Hypothalamus (tissue), 51 donors: ENCODE data around the gene LARP6.
A peak's percentile ranks its signal among the peaks of the same experiment; 100 is the strongest.
"Not testable (repeated sequence)": the region's sequence is repeated elsewhere in the genome, so short reads cannot be mapped to it uniquely, and the experiment has no call there.

Experiments
- DNase-seq, 51 donors: peaks; one replicate each; lab custom pipeline; 2025; lab: John Stamatoyannopoulos, UW

Gene LARP6

DNA sequence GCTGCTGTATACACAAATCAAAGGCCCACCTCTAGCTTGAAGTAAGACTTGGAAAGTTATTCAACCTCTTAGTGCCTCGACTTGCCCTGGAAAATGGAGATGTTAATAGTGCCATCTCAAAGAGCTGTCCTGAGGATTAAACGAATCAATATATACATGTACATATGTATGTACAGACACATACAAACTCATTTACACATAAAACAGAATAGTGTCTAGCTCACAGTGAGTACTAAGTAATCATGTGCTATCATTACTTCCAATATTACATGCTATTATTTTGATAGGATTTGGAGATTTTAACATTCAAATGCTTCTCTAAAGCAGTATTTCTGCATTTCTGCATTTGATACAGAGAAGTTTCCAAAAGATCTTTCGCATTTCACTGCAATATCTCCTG lies 20.5 kb downstream of the LARP6 start:
- DNase-seq = no peak

DNA sequence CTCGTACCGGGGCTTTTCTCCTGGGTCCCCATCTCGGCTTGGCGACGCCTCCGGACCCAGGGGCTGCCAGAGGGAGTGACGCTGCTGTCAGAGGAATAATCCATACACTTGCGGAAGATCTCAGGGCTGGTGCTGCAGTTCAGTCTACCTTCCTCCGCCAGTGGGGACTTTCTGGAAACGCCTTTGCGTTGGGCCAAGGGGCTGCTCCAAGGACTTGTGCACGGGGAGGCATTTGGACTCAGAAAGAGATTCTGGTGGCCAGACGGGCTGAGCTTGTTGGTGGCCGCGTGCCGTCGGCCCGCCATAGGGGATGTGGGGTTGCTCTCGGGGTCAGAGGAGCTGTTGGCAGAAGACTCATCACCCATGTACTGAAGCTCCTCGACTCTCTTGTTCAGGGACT lies 21.8 kb downstream of the LARP6 start:
- no peak for DNase-seq

DNA sequence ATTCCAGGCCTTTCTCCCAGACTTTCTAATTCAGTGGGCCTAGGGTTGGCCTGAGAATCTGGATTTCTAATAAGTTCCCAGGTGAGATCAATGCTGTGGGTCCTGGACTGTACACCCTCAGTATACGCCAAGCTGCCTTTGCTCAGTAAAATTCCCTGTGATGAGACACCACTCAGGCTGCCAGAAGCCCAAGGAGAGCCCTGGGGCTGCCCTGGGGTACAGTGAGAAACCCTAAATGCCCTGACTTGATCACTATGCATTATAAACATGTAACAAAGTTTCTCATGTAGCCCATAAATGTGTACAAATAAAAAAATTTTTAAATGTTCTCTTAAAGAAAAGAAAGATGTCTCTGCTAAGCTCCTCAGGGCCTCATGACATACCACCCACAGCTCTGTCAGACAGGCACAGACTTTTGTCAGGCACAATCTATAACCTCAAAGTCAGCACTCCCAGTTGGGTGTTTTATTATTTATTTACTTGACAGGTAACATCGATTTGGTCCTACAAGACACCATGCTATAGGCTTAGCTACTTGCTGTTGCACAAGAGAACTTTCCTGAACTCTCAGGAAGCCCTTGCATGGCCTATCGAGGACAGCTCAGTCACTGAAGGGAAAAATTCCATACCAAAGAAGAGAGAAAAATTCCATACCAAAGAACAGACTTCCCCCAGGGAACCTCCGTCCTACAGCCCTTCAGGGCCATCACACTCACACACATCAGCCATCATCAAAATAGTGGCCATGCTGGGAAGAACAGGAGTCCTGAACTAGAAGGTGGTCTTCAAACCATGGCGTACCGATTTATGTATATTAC lies 22.7 kb downstream of the LARP6 start:
- DNase-seq = no peak

DNA sequence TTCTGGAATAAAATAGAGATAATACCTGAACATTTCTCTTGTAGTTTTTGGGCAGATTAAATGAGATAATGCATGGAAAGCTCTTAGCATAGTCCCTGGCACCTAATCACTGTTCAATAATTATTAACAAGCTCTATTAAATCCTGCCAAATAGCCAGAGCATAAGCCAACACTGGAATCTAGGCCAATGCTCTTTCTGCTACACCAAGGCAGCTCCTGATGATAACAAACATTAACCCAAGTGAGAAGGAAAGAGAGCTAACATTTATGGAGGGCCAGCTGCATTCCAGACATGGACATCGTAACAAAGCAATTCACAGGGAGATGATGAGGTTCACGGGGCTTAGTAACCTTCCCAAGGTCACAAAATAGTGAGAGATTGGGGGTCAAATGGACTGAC lies 23.3 kb downstream of the LARP6 start:
- no peak for DNase-seq

DNA sequence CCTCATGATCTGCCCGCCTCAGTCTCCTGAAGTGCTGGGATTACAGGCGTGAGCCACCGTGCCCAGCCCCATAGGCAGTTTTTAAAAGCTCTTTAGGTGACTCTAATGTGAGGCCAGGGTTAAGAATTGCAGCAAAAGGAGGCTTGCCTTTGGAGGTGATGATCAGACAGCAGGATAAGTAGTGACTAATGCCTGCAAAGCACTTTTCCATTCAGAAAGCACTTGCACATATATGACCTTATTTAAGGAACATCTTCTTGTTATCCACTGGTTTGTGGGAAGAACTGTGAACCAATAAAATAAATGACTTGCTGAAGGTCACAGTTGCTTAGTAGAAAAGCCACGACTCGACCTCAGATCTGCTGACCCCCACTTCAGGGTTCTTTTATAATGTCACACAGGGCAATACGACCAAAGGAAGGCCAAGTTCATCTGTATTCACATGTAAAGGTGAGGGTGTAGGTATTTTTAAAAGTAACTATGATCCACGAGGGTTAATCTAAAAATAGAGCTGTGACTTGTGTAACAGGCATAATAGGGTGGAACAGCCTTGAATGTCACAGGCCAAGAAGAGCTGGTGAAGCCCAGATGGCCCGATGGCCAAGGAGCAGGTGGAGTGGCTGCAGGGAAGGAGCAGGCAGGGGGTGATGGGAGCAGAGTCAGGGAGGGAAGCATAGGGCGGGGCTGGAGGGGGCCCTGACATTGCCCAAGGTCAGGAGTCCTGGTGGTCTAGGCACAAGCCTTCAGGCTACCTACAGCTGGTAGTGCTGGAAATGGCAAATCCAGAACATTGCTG lies 24.4 kb downstream of the LARP6 start:
- no peak for DNase-seq

DNA sequence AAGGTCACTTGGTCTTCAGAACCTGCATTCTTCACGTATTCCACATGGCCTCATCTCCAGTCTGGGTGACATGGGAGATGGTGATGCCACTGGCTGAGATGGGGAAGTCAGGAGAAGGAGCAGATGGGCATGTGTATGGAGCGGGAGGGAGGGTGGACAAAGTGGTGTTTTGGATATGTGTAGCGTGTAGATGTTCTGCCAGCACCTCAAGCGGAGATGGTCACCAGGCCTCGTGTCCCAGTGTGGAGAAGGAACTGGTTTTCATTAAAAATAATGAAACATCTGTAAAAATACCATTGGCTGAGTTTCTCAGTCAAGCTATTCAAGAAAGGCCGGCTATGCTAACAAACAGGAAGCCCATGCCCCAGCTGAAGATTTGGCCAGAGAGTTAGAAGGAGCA lies 26.2 kb downstream of the LARP6 start:
- DNase-seq = no peak

DNA sequence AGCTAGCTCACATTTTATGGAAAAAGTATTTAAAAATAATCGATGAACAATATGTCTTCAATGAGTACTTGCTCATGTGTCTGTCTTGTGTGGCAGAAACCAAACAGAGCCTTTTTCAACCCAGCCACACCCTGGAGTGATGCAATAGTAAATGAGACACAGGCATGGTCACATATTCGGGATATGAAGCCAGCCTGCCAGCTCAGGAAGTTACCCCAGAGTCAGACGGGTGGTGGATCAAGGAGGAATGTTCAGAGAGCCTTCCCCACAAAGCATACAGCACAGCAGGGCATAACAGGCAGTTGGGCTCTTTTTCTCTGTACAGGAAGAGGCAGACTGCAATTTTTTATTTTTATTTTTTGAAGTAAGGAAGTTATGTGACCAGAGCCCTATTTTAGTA lies 27.3 kb downstream of the LARP6 start:
- no peak for DNase-seq

DNA sequence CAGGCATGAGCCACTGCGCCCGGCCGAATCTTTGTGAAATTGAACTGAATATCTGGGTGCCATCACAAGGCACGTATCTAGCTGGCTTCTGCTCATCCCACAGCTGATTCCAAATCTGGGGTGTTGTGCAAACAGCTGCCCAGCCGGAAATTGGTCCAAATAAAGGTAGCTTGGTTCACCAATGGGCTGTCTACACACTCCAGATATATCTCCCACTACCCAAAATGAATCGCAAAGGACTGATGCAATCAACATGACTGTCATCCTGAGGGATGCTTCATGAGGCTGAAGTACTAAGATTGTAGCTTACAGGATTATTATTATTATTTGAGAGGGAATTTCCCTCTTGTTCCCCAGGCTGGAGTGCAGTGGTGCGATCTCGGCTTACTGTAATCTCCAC lies 28.1 kb downstream of the LARP6 start:
- no peak for DNase-seq

DNA sequence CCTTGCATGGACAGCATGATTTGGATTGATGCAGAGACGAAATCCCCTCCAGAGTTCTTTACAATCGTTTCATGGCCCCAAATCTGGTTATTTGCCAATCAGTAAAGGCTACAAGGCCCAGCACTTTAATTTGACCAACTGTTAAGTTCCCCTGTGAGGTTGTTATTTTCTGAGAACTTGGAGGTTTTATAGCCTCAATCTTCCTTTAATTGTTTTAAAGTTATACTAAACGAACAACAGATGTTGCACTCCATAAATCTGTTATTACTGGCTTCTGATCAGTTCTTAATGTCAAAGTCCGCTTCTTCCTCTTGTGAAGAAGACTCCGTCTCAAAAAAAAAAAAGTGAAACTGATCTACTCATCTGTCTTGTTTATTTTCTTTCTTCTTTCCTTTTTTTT lies 30.8 kb downstream of the LARP6 start:
- no peak for DNase-seq

DNA sequence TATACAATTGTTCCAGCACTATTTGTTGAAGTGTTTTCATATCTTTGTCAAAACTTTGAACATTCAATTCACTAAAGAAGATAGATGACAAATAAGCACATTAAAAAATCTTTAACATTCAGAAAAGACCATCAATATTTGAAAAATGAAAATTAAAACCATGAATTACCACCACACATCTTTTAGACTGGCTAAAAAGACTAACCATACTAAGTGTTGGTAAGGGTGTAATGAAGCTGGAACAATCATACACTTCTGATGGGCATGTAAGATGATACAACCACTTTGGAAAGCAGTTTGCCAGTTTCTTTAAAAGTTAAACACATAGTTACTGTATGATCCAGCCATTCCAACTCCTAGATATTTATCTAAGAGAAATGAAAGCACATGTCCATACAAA lies 33.7 kb downstream of the LARP6 start:
- no peak for DNase-seq

DNA sequence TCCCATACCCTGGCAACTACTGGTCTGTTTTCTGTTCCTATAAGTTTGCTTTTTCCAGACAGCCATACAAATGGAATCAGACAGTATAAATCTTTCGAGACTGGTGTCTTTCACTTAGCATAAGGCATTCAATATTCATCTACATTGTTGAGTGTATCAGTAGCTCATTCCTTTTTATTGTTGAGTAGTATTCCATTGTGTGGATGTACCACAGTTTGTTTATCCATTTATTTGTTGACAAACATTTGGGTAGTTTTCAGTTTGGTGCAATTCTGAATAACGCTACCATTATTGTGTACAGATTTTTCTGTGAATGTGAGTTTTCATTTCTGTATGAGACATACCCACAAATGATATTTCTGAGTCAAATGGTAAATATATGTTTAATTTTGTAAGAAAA lies 35.4 kb downstream of the LARP6 start:
- no peak for DNase-seq

DNA sequence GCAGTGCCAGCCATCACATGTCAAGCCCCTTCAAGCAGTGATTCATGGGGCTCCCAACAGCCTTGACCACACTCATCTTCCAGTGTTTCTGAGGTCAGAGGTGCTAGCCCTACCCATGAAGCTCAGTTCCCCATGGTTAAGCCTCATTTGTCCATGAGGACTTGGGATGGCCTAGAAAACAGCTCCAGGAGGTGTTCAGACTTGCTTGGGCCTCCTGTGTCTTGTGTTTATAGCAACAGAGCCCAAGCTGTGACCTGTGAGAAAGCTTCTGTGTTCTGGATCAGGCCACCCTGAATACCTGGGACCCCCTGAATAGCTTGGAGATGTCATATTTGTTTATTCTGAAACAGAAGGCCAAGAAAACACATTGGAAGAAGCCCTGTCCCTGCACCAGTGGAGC lies 36.7 kb downstream of the LARP6 start:
- no peak for DNase-seq

DNA sequence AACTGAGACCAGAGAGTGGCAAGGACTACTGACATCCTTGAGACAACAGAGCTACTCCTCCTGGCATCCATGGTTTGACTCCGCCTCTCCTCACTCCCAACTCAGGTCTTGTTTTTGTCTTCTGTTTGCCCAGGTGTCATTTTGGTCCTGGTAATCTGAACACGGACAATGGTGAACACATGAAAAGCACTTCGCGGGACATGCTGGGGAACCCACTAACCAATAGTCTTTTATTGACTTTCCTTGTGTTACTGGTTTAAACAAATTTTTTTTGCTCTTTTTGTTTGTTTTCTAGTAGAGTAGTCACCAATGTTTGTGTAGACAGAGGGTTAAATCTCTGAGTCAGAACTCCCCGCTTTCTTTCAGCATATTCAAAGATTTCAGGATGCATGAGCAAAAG lies 38.4 kb downstream of the LARP6 start:
- DNase-seq = no peak

DNA sequence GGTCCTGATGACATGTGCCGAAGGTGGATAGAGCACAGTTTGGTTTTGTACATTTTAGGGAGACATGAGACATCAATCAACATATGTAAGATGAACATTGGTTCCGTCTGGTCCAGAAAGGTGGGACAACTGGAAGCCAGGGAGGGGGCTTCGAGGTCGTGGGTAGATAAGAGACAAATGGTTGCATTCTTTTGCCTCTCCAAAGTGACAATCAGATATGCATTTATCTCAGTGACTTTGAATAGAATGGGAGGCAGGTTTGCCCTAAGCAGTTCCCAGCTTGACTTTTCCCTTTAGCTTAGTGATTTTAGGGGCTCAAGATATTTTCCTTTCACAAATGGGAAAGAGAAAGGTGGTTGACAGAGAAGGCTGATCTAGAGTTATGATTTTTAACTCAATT lies 38.9 kb downstream of the LARP6 start:
- not testable (repeated sequence) for DNase-seq

DNA sequence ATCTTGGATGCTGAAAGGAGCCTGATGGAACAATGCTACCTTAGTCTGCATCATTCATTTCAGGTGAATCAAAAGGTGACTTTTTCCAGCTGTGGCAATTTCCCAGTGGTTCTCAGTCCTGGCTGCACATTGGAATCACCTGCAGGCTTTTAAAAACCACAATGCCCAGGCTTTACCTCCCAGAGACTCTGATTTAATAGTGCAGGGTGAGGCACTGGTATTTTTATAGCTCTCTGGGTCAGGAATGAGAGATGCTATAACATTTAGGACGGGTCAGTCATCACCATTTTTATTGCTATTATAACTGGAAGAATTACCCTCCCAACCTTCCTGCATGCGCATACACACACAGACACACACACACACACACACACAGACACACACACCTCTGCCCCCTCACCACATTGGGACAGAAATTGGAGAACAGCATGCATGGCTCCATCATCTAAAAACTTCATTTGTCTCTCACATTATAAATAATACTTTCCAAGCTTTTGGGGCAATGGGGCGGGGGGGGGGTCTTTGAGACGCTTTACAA lies 41.1 kb downstream of the LARP6 start:
- DNase-seq = no peak

DNA sequence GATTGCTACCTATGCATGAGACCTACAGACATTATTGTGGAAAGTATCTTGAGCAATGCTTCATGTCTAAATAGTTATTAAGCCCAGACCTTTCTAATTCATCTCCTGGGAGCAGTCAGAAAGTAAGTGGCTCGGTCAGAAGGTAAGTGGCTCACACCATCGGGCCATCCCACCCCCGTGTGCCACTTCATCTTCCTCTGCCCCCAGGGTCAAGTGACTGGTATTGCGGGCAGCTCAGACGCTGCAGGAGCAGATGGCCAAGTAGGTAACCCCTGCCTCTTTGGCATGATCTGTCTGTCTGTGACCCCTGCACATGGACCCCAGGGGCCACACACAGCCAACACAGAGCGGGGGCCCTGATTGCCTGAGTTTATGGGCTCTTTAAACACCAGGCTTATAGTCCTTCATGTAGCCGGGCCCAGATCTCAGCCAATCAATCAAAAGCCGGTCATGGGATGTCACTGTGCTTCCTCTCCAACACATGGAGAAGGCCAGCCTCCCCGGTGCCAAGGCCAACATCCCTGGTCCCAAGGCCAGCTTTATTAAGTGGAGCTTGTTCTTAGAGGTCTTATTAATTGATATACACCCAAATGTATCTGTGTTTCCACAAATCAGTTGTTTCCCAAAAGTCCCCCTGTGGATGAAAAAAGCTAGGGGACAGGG lies 42.9 kb downstream of the LARP6 start:
- DNase-seq = no peak

DNA sequence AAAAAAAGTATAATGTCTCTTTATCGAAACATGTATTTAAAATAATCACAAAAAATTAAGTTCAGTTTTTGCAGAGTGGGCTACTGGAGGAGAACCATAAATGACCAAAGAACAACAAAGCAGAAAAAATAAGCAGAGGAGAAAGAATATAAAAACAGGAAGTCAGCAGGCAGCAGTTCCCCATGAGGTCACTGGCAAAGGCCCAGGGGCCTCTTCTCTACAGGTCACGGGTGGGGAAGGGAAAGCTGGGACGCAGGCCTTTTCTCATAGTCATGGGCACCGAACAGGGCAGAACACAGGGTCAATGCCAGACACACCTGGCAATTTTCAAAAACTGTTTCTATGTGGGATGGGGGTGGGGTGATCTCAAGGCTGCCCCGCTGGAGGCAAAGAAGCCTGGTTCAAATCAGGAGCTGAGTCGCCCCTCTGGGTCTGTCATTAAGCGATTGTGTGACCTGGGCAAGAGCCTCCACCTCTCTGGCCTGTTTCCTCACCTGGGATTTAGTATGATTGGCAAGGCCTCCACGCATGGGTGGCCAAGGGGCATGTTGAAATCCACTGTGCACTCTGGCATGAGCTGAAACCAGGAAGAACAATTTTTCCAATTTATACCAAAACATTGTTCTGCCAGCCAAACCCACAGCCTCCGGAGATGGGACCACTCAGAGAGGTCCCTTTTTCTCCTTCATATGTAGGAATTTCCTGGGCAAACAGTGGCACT lies 46.8 kb downstream of the LARP6 start:
- peak in 13 of 51 donors; percentile 5 to 31 (median 13) for DNase-seq

DNA sequence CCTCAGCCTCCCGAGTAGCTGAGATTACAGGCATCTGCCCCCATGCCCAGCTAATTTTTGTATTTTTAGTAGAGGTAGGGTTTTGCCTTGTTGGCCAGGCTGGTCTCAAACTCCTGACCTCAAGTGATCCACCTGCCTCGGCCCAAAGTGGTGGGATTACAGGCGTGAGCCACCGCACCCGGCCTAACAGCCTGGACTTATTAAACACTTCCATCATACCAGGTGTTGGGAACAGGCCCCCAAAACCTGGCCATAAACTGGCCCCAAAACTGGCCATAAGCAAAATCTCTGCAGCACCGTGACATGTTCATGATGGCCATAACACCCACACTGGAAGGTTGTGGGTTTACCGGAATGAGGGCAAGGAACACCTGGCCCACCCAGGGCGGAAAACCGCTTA lies 49.6 kb downstream of the LARP6 start:
- DNase-seq = not testable (repeated sequence)

DNA sequence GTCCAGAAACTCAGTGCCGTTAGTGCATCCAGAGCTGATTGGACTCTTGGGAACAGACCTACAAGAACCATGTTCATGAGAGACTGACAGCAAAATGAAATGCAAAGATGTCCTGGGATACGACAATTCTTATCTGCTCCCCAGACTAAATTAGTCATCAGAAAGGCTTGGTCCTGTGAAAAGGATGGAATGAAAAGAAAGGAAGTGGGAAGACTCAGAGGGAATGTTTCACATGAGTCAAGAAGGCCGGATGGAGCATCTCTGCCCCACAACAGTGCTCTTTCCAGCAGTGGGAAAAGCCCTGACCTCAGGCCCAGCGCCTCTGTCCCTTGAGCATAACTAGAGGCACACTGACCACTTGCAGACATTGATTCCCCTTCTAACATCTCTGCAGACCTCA lies 51.3 kb downstream of the LARP6 start:
- no peak for DNase-seq

DNA sequence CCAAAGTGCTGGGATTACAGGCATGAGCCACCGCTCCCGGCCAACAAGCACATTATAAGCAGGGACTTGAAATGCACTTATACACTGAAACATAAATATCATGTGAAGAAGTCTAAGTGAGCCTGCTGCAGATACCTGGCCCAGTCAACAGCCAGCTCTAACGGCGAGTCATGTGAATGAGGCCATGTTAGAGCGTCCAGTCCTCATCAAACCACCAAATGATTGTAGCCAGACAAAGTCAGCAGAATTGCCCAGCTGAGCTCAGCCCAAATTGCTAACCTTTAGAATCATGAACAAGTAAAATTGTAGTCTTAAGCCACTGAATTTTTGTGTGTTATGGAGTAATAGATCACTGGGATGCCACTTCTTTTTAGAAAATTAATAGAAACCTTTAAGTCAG lies 52.8 kb downstream of the LARP6 start:
- DNase-seq = no peak
